HFFc6 (cell line): ENCODE measurements around the gene AKT3. TPM values are rescaled to one million over a fixed set of nuclear protein-coding genes. Genes with fewer than 3 reads are reported as not detected.

ENCODE experiments used
- DNase-seq: peaks from one replicate; pipeline ENCODE4 v3.0.0-alpha.2; 2018
- H3K27ac Mint-ChIP-seq: 2 replicates; pipeline ENCODE4 v1.8.0; 2020; ENCODE audit warnings: mild to moderate bottlenecking, mixed read lengths
- H3K27me3 Mint-ChIP-seq: 2 replicates; pipeline ENCODE4 v1.8.0; 2021; ENCODE audit warnings: mild to moderate bottlenecking, moderate library complexity, mixed read lengths; ENCODE audit not compliant: insufficient read depth
- H3K36me3 Mint-ChIP-seq: 2 replicates; pipeline ENCODE4 v1.8.0; 2021; ENCODE audit warnings: low read depth, mixed read lengths
- H3K4me1 Mint-ChIP-seq: 2 replicates; pipeline ENCODE4 v1.8.0; 2020; ENCODE audit warnings: low read depth, mixed read lengths
- H3K4me3 Mint-ChIP-seq: 2 replicates; pipeline ENCODE4 v1.8.0; 2020; ENCODE audit warnings: mild to moderate bottlenecking, moderate library complexity, mixed read lengths
- H3K9me3 Mint-ChIP-seq: 2 replicates; pipeline ENCODE4 v1.8.0; 2020; ENCODE audit warnings: mild to moderate bottlenecking, mixed read lengths
- total RNA-seq, 6 experiments: library from RNA; stranded (reverse); fragmentation: NEBNext Ultra II Directional; extraction: Animal tissue kit (Norgen Biotek cat#: 25700); gene quantifications; 2 replicates in 1 of 6; 3 replicates in 5 of 6; pipeline ENCODE4 v1.2.3, GENCODE V29; 2021
- TF ChIP-seq, protein P1 (sequence below): fragments of 200-600 bp; sonication (generic); IDR thresholded peaks from 2 replicates; pipeline ENCODE4 v1.5.0; 2021; ENCODE audit warnings: antibody characterized with exemption, mild to moderate bottlenecking

The AKT3 gene
- total RNA-seq, 6 experiments from 2014 or later: 66.8 to 85.4 (median 75.1) TPM

DNA sequence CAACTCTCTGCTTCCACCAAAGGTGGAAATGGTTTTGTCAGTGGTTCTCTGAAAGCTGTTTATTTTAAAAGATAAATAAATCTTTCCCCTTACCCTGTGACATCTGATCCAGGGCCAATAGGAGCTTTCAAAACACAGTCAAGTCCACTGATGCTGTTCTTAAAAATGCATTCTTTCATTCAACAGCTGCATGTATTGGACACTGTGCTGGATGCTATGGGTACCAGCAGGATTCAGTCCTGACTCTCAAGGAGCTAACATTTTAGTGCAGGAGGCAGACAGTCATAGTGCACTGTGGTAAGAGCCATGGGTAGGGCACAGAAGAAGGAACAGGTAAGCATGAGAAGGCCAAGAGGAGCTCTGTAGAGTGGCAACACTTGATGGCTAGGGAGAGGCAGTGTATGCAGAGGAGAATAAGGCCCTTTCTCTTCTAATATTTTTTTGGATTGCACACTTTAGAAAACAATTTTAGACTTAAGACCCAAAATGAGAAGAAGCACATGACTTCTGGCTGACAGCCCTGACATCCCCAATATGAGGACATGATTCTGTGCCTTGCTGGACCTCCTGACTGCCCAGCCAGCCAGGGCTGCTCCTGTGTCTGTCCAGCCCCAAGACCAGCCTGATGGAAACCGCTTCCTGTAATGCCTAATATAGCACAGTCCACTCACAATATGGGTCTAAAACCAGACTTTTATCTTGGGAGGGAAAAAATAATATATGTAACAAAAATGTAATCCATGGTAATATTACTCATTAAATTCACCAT lies 386.9 kb downstream of the AKT3 start:
- Mint-ChIP-seq H3K4me1 (no peaks in the 10 kb centered on the region), H3K9me3 (no peaks in the 10 kb centered on the region), H3K27ac (no peak overlapping the region), H3K27me3 (peaks cover 2% of the 10 kb centered on the region), H3K36me3 (peaks cover 6% of the 10 kb centered on the region), H3K4me3 (no peak overlapping the region)
- TF ChIP-seq, protein P1, sequence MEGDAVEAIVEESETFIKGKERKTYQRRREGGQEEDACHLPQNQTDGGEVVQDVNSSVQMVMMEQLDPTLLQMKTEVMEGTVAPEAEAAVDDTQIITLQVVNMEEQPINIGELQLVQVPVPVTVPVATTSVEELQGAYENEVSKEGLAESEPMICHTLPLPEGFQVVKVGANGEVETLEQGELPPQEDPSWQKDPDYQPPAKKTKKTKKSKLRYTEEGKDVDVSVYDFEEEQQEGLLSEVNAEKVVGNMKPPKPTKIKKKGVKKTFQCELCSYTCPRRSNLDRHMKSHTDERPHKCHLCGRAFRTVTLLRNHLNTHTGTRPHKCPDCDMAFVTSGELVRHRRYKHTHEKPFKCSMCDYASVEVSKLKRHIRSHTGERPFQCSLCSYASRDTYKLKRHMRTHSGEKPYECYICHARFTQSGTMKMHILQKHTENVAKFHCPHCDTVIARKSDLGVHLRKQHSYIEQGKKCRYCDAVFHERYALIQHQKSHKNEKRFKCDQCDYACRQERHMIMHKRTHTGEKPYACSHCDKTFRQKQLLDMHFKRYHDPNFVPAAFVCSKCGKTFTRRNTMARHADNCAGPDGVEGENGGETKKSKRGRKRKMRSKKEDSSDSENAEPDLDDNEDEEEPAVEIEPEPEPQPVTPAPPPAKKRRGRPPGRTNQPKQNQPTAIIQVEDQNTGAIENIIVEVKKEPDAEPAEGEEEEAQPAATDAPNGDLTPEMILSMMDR: no peak
- no peak for DNase-seq

DNA sequence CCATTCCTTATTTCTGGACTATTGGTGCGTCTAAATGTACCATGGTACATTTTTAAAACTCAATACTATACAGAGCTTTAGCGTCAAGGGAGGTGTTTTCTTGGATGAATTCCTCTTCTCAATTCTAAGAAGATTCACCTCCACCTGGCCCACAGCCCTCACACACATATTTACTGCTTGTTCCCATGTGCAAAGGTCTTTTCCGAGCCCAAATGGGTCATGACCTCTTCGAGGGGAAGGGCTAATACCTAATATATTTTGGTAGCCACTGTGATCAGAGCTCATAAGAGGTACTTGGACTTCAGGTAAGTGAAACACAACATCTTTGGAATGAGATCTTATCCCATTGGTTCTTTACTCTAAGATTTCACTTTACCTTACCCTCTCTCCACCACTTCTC lies 388.3 kb downstream of the AKT3 start:
- H3K4me1 Mint-ChIP-seq: no peaks in the 10 kb centered on the region
- peaks cover 2% of the 10 kb centered on the region for H3K27me3 Mint-ChIP-seq
- H3K36me3 Mint-ChIP-seq: peaks cover 6% of the 10 kb centered on the region
- DNase-seq: no peak
- TF ChIP-seq, protein P1: no peak
- H3K9me3 Mint-ChIP-seq: no peaks in the 10 kb centered on the region
- no peak overlapping the region for H3K4me3 Mint-ChIP-seq
- H3K27ac Mint-ChIP-seq: no peak overlapping the region

DNA sequence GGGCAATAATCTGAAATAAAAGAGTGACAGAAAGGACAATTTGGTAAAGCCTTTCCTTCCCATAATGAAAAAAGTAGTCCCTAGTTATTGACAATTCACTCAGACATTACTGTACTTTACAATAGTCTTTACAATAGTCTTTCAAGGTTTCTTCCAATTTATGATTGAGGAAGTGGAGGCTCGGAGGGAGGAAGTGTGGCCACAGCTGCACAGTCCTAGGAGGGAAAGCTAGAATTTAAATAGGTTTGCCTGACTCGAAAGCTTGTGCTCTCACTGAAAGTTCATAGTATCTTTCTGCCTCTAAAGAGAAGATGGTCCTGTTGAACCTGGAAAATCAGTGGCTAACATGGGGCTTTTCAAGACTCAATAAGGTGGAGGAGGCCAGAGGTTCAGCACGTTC lies 391.0 kb downstream of the AKT3 start:
- no peak for DNase-seq
- TF ChIP-seq, protein P1: no peak
- H3K27me3 Mint-ChIP-seq: no peaks in the 10 kb centered on the region; the same call in 1 of the 2 replicates
- H3K4me1 Mint-ChIP-seq: no peaks in the 10 kb centered on the region
- peaks cover 6% of the 10 kb centered on the region for H3K36me3 Mint-ChIP-seq
- no peak overlapping the region for H3K4me3 Mint-ChIP-seq
- no peak overlapping the region for H3K27ac Mint-ChIP-seq
- H3K9me3 Mint-ChIP-seq: no peaks in the 10 kb centered on the region

DNA sequence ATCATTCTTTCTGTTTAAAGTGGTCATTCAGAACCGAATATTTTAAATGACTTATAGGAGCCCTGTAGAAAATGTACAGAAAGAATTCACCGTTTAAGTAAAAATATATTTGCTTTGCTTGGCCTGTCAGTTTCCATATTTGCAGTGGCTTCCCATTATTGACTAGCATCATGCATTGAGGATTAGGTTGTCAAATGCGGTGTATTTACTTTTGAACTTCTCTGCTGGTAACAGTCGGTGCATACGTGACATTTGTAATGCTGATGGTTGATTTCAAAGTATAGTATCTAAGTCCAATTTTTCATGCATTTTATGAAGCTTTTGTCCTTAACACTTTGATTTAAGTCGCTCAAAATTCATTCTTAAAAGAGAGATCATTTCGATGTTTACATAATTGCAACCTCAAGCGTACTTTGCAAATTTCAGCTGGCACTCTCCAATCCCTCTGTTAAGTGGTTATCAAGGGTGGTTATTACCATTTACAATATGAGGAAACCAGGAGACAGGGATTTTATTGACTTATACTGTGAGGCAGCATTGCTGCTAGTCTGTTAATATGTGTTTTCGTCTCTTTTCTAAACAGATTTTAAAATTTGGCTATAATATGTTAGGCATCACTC lies 392.6 kb downstream of the AKT3 start:
- H3K4me1 Mint-ChIP-seq: no peaks in the 10 kb centered on the region

DNA sequence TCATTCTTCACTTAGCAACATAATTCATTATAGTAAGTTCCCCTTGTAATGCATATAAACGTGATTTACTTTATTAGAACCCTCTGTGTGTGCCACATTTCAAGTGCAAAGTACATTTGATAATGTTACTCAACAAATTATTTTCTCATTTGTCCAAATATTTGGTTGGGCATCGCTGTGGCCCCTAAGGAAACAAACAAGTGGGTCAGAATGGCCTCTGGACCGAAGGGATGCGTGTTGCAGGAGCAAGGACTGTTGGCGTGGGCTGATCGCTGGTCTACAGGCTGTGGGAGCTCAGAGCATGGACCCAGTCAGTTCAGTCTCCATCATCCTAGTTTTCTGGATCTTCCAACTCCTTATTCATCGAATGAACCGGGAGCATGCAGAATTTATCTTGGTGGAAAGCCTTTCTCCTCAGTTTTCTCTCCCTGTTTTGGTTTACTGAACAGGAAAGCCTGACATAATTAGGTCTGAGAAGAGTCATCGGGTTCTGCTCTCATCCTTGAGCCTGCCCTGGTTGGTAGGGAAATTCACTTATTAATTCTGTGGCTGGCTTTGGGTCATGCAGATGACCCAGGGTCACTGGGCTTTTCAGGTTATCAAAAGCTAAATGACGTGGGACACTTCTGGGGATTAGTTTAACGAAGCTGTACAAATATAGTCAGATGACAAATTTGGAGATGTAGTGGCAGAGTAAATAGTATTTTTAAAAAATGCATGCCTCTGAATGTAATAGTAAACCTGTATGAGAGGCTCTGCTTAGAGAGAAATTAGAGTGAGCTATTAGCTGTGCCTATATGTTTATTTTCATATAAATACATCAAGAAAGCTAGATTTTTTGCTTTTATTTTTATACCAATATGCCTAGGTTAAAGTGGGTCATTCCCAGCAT lies 394.0 kb downstream of the AKT3 start:
- Mint-ChIP-seq H3K4me3 (no peak overlapping the region), H3K27me3 (no peaks in the 10 kb centered on the region), H3K4me1 (no peaks in the 10 kb centered on the region), H3K9me3 (no peaks in the 10 kb centered on the region), H3K36me3 (peaks cover 11% of the 10 kb centered on the region), H3K27ac (no peak overlapping the region)
- TF ChIP-seq, protein P1: no peak
- DNase-seq: no peak

More for the DNA sequence above, 392.6 kb downstream of the AKT3 start:
- H3K36me3 Mint-ChIP-seq: peaks cover 6% of the 10 kb centered on the region
- TF ChIP-seq, protein P1: no peak
- no peak overlapping the region for H3K4me3 Mint-ChIP-seq
- no peaks in the 10 kb centered on the region for H3K27me3 Mint-ChIP-seq
- no peaks in the 10 kb centered on the region for H3K9me3 Mint-ChIP-seq
- H3K27ac Mint-ChIP-seq: no peak overlapping the region
- DNase-seq: no peak
